Measurements from ENCODE around the gene MYH11.
A peak's percentile ranks its signal among the peaks of the same experiment; 100 is the strongest.
"Not testable (repeated sequence)": the region's sequence is repeated elsewhere in the genome, so short reads cannot be mapped to it uniquely, and the experiment has no call there.

MYH11 gene

DNA sequence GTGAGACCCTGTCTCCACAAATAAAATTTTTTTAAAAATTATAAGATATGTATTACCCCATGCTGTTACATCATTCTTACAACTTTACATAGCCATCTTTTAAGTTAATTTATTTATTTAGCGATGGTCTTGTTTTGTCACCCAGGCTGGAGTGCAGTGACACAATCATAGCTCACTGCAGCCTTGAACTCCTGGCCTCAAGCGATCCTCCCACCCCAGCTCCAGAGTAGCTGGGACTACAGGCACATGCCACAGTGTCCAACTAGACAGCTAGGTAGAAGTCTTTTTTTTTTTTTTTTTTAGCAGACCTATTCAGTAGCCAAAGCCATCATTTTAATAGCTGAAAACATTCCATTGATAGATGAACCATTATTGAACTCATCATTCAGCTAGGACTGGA lies 114.1 kb downstream of the MYH11 start:
- no peak for DNase-seq

DNA sequence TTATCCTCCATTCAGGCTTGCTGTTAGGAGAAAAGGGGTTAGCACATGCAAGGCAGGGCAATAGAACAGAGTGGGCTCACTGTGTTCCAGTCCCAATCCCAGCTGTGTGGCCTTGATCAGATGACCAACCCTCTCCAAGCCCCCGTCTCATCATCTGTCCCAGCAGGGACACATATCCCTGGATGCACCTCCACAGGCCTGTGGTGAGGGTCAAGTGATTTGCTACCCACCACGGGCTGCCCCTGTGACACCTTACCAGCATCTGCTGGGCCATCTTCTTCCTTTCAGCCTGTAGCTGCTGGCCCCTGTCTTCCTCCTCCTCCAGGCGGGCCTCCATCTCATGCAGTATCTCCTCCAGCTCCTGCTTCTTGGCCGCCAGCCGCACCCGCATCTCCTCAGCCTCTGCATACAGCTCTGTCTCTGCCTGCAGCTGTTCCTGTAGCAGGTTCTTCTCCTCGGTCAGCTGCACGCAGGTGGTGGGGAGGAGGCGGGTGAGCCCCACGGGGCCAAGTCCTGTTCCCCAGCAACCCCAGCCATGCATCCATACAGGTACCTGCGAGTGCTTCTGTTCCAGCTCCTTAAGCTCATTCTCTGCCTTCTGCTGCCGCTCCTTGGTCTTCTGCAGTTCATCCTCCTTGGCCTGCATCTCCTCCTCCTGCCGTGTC lies 115.5 kb downstream of the MYH11 start:
- no peak for DNase-seq

- no peak for DNase-seq
Observed at GRCh38 chr16:15739950-15740349, 116.9 kb downstream of the MYH11 start.

GRCh38 chr16:15739464-15739863 lies 117.4 kb downstream of the MYH11 start:
- DNase-seq, result no peak

DNA sequence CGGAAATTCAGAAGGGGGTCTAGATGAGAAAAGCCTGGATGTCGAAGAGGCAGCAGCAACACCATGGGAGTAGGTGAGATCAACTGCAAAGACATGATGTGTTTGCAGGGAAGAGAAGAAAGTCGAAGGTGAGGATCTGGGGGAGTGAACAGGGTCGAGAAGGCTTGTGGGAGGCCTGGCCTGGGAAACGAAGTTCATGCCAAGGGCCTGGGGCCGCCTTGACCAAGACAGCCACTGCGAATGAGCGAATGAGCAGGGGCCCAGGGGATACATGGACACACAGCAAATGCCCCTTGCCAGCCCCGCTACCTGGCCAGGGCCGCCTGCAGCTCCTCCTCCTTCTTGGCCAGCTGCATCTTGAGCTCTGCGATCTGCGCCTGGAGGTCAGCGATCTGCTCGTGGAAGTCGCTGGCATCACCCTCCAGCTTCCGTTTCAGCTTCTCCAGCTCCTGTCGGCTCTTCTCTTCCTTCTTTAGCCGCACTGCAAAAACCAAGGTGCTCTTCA lies 119.6 kb downstream of the MYH11 start:
- no peak for DNase-seq

DNA sequence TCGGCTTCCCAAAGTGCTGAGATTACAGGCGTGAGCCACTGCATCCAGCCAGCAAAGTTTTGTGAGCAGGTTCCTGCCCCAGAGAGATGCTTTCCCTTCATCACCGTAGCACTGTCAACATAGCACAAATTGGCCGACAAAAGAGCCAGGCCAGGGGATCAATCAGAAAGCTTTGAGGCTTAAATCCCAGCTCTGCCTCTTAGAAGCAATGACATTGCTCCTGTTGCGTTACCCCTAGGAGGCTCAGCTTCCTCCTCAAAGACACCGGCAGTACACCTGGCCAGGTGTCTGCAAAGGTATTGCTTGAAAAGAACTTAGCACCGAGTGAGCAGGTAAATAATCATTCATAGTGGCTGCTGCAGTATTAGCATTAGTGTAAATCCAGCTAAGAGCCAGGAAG lies 120.3 kb downstream of the MYH11 start:
- DNase-seq, result no peak

- DNase-seq, result no peak
Observed at GRCh38 chr16:15735610-15736009, 121.2 kb downstream of the MYH11 start.

GRCh38 chr16:15732416-15732815 lies 124.4 kb downstream of the MYH11 start:
- no peak for DNase-seq

DNA sequence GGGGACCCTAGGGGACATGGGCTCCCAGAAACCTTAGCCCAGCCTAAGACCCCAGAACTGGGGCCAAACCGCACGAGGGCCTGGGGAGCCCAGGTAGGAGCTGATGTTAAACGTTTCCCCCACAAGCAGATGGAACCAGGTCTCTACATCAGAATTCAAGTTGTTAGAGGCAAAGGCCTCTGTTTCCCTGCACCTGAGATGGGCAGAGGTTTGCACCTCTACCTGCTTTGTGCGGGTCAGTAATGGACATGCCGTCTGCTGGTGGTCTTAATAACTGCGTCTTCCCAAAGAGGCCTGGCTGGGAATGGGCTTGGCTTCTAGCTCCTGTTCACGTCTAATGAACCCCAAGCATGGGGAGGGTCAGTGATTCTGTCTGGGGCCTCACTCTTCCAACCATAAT lies 127.7 kb downstream of the MYH11 start:
- DNase-seq, result no peak

DNA sequence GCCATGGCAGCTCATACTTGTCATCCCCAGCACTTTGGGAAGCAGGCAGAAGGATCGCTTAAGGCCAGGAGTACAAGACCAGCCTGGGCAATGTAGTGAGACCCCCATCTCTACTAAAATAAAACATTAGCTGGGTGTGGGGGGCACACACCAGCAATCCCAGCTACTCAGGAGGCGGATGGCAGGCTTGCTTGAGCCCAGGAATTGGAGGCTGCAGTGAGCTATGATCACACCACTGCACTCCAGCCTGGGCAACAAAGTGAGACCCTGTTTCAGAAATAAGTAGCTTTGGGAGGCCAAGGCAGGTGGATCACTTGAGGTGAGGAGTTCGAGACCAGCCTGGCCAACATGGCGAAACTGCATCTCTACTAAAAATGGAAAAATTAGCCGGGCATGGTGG lies 129.1 kb downstream of the MYH11 start:
- DNase-seq, result not testable (repeated sequence)

DNA sequence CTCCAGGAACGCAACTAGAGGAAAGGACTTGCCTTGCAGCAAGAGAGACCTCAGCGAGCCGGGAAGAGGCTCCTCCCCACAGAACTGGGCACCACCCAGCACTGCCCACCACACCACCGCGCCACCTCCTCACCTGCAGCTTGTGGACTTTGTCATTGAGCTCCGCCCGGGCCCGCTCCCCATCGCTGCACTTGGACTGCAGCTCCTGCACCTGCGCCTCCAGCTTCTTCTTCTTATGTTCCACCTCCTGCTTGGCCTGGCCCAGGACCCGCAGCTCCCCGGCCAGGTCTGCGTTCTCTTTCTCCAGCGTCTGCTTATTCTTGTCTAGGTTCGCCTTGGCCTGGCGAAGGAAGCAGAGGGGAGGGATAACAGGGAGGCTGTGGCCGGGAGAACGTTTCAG lies 130.1 kb downstream of the MYH11 start:
- DNase-seq, result no peak

- DNase-seq, result no peak
Observed at GRCh38 chr16:15725641-15726240, 131.1 kb downstream of the MYH11 start.

DNA sequence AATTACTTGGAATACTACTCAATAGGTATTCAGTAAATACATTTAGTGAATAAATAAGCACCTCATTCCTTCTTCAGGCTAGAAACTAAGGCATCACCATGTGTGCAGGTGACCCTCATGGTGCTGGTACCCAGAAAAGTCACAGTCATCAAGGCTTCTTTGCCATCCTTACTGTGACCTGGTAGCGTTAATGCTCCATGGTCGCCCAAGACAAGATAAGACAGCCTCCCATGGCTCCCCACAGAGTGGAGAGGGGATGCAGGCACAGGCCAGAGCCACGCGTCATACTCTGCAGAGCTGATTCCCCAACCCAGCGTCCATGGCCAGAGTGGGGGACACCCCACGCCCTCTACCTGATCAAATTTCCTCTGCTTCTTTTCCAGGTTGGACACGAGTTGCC lies 133.0 kb downstream of the MYH11 start:
- no peak for DNase-seq

- no peak for DNase-seq
Observed at GRCh38 chr16:15721018-15721417, 135.8 kb downstream of the MYH11 start.

DNA sequence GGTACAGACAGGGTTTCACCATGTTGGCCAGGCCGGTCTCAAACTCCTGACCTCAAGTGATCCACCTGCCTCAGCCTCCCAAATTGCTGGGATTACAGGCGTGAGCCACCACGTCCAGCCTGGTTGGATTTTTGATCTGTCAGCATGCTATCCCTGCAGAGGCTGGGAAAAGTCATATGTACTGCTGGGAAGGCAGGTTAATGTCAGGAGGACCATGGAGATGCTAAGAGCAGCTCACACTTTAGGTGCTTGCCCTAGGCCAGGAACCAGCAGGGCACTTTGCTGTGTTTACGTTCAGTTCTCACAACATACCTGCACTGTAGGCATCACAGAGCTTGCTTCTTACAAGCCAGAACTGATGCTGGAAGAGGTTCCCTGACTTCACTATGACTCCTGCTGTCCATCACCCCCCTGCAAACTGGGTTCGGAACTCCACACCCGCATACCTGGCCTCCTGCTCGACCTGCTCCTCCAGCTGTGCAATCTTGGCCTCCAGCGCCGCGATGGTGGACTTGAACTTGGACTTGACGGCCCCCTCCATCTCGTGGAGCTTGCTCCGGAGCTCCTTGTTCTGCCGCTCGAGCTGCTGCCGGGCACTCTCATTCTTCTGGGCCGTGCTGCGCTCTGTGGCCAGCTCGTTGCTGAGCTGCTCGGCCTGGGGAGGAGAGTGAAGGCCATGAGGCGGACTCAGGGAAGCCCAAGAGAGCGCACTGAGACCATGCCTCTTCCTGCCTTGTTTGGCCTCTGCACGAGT lies 140.0 kb downstream of the MYH11 start:
- DNase-seq, result no peak

DNA sequence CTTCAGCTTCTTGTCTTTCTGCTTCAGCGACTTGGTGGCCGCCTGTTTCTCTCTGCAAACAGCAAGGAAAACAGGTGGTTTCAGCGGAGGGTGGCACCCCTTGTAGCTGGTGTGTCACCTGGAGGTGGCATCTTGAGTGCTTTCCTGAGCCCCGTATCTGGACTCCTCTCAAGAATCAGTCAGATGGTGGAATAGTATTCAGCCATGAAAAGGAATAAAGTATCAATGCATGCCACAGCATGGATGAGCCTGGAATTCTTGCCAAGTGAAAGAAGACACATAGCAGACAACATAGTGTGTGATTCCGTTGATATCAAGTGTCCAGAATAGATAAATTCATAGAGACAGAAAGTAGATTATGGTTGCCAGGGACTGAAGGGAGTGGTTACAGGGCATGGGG lies 141.6 kb downstream of the MYH11 start:
- no peak for DNase-seq

DNA sequence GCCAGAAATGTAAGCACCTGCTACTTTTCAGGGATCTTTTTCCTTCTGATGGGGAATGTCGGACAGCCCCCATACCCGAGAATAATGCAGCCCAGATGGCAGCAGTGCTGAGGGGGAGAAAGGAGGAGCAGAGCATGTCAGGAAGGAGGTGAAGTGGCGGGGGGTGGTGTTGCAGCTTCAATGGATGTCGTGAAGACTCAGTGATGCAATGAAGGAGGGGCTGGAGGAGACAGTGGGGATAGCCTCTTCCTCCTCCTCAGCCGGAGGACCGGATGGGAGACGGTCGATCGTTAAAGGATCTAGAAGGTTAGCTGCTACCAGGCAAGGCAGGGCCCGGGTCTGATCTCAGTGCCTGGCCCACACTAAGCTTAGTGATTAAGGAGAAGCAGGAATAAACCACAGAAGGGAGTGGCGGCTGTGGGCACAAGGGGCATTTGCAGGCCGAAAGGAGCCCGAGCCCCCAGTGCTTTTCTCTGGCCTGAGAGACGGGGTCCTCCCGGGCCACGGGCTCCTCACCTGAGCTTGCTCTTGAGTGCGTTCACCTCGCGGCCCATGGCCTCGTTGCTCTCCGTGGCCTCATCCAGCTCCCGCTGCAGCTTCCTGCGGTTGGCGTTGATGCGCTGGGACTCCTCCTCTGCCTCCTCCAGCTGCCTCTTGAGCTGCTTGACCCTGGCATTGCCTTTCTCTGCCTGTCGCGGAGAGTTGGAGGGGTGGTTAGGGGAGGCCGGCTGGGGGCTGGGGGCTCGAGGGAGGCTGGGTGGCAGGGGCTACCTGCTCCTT lies 142.2 kb downstream of the MYH11 start:
- no peak for DNase-seq

DNA sequence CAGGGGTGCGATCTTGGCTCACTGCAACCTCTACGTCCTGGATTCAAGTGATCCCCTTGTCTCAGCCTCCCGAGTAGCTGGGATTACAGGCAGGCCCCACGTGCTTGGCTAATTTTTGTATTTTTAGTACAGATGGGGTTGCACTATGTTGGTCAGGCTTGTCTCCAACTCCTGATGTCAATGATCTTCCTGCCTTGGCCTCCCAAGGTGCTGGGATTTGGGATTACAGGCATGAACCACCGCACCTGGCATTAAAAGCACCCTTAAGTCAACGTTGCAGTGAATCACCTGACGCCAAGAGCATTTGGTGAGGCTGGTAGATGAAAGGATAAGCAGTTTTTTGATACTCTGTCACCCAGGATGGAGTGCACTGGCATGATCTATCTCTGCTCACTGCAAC lies 147.8 kb downstream of the MYH11 start:
- DNase-seq, result no peak

GRCh38 chr16:15708096-15708495 lies 148.7 kb downstream of the MYH11 start:
- DNase-seq, result no peak

GRCh38 chr16:15707332-15707731 lies 149.5 kb downstream of the MYH11 start:
- DNase-seq, result no peak

GRCh38 chr16:15705064-15705565 lies 151.7 kb downstream of the MYH11 start:
- no peak for DNase-seq

- peak; percentile 5 for DNase-seq
Observed at GRCh38 chr16:15704545-15704987, 152.3 kb downstream of the MYH11 start.
